ENCODE measurements around the gene PALS2.

GRCh38 chr7:24602860-24603456, 29.7 kb downstream of the PALS2 start:
- TF ChIP-seq CTCF (IDR thresholded peaks at IDR 0.05 in 2 of 3, conservative IDR thresholded peaks at IDR 0.05 in 1 of 3; ENCODE audit: insufficient read depth in 2 of 3, low read depth in 1 of 3, low read length in 3 of 3), result no peak
- TF ChIP-seq RFX5 (IDR thresholded peaks at IDR 0.05; ENCODE audit: low read depth, low read length), result no peak
- no peak for TF ChIP-seq CBX5 (IDR thresholded peaks at IDR 0.05; ENCODE audit: borderline replicate concordance, low read depth)
- TF ChIP-seq CAMTA2 (CRISPR knock-in tag; conservative IDR thresholded peaks at IDR 0.05), result no peak
- TF ChIP-seq ZNF589 (CRISPR knock-in tag; IDR thresholded peaks at IDR 0.05; ENCODE audit: low read depth), result no peak
- no peak for TF ChIP-seq ZNF274 (IDR thresholded peaks at IDR 0.05; ENCODE audit: borderline replicate concordance, low read depth, low read length)
- no peak for TF ChIP-seq PCBP2 (IDR thresholded peaks at IDR 0.05; ENCODE audit: low read depth, low read length, poor library complexity, severe bottlenecking)
- no peak for TF ChIP-seq POLR2AphosphoS5 (IDR thresholded peaks at IDR 0.05; ENCODE audit: control insufficient read depth, insufficient read depth, low read depth, low read length)
- TF ChIP-seq PML (IDR thresholded peaks at IDR 0.05; ENCODE audit: low read length), result no peak
- no peak for TF ChIP-seq NFXL1 (CRISPR knock-in tag; IDR thresholded peaks at IDR 0.05)
- TF ChIP-seq SIN3A (IDR thresholded peaks at IDR 0.05; ENCODE audit: borderline replicate concordance in 2 of 2, control insufficient read depth in 1 of 2, low read depth in 2 of 2, low read length in 2 of 2), result no peak
- TF ChIP-seq ZNF347 (CRISPR knock-in tag; IDR thresholded peaks at IDR 0.05; ENCODE audit: low read depth), result no peak
